GM12878 (cell line): ENCODE measurements around the gene SET.
"Not testable (repeated sequence)": the region's sequence is repeated elsewhere in the genome, so short reads cannot be mapped to it uniquely, and the experiment has no call there.

Experiments used
- CEBPB ChIP-seq, 2 experiments: fragments of 150-350 bp in 1 of 2; IDR thresholded peaks; 2 replicates each; pipeline ENCODE4 v1.6.1; 2012 to 2014; ENCODE audit warnings: low read depth in 2 of 2, low read length in 2 of 2, borderline replicate concordance in 1 of 2, inconsistent platforms in 1 of 2
- MYC ChIP-seq: IDR thresholded peaks from 2 replicates; pipeline ENCODE4 v1.6.1; 2011; ENCODE audit warnings: mild to moderate bottlenecking, low read length, moderate library complexity, inconsistent platforms; ENCODE audit not compliant: insufficient read depth, insufficient replicate concordance, insufficient read length, severe bottlenecking
- ZNF274 ChIP-seq: IDR thresholded peaks from one replicate; pipeline ENCODE4 v1.8.0; 2011; ENCODE audit not compliant: insufficient read length, insufficient read depth

DNA sequence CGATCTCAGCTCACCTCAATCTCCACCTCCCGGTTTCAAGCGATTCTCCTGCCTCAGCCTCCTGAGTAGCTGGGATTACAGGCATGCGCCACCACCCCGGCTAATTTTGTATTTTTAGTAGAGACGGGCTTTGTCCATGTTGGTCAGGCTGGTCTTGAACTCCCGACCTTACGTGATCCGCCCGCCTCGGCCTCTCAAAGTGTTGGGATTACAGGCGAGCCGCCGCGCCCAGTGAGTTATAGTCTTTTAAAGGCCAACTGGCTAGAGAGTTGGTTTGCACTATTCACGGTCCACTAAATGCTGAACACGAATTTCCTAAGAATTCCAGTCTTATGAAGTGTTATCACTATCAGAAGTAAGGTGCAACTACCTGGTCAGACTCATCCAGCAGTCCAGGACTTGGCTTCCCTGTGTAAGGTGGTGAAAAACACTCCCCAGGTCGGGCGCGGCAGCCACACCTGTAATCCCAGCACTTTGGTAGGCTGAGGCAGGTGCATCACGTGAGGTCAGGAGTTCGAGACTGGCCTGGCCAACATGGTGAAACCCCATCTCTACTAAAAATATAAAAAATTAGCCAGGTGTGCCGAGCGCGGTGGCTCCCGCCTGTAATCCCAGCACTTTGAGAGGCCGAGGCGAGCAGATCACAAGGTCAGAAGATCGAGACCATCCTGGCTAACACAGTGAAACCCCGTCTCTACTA, 10.2 kb downstream of the SET start:
- not testable (repeated sequence) for TF ChIP-seq MYC; ZNF274; CEBPB (IDR thresholded peaks at IDR 0.05; ENCODE audit: borderline replicate concordance in 1 of 2, low read depth in 2 of 2, low read length in 2 of 2)
